Stomach (tissue), 4 donors: Measurements from ENCODE around the gene PRKCA.

Experiments
- EP300 ChIP-seq: sonication (generic); formaldehyde crosslinking; IDR thresholded peaks from one replicate; pipeline ENCODE4 v1.6.1; 2017; ENCODE audit warnings: antibody characterized with exemption
- POLR2A ChIP-seq, 4 donors: fragments of 450-650 bp; IDR thresholded peaks; one replicate each; pipeline ENCODE4 v1.6.1; 2016; ENCODE audit warnings: antibody characterized with exemption in 4 of 4, control low read depth in 2 of 4, mild to moderate bottlenecking in 1 of 4, moderate library complexity in 1 of 4
- POLR2AphosphoS5 ChIP-seq, 3 donors: sonication (generic); formaldehyde crosslinking; IDR thresholded peaks; one replicate each; pipeline ENCODE4 v1.6.1; 2016; ENCODE audit warnings: antibody characterized with exemption in 3 of 3
- TF ChIP-seq, protein P1 (sequence below), 7 experiments: fragments of 450-650 bp in 4 of 7; fragments of 200-600 bp in 3 of 7; sonication (generic) in 3 of 7; IDR thresholded peaks; one replicate each; pipeline ENCODE4 v1.5.1; 2016 to 2019; ENCODE audit warnings: antibody characterized with exemption in 7 of 7, control low read depth in 2 of 7, mild to moderate bottlenecking in 1 of 7

DNA sequence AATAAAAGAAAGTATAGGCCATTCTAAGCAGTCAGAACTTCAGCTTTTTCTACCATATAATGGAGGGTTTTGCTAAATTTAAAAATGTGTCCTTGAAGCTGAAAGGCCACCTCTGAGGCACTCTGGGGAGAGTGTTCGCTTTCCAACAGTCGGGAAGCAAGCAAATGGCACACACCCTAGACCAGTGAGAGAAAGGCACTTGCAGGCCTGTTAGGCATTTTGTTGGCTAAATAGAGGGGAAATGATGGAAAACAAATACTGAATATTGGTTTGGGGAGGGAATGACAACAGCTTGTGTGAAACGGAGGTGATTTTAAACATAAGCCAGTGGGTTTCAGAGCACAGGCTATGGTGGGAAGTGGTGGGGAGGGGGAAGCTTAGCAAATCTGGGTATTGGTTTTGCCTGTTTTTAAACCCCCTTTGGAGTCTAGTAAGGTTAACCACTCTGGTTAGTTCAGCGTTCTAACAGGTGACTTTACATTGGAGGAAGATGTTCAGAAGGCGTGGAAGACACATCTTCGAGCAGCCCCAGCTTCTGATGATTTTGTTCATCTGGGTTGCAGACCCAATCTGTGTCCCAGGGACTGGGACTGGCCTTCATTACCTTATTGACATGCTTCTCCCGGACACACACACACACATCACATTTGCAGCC lies 90.5 kb downstream of the PRKCA start:
- TF ChIP-seq, protein P1, sequence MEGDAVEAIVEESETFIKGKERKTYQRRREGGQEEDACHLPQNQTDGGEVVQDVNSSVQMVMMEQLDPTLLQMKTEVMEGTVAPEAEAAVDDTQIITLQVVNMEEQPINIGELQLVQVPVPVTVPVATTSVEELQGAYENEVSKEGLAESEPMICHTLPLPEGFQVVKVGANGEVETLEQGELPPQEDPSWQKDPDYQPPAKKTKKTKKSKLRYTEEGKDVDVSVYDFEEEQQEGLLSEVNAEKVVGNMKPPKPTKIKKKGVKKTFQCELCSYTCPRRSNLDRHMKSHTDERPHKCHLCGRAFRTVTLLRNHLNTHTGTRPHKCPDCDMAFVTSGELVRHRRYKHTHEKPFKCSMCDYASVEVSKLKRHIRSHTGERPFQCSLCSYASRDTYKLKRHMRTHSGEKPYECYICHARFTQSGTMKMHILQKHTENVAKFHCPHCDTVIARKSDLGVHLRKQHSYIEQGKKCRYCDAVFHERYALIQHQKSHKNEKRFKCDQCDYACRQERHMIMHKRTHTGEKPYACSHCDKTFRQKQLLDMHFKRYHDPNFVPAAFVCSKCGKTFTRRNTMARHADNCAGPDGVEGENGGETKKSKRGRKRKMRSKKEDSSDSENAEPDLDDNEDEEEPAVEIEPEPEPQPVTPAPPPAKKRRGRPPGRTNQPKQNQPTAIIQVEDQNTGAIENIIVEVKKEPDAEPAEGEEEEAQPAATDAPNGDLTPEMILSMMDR (IDR thresholded peaks at IDR 0.05): no peak
- no peak for TF ChIP-seq POLR2A (IDR thresholded peaks at IDR 0.05)
- TF ChIP-seq POLR2AphosphoS5 (IDR thresholded peaks at IDR 0.05): no peak
- no peak for TF ChIP-seq EP300
